GM19395 (cell line): Measurements from ENCODE around the gene BNC2.

Experiments used
- ATAC-seq: cut with Tn5 transposase; IDR thresholded peaks from one replicate; pipeline ENCODE4 v1.9.1; 2021; ENCODE audit warnings: mild to moderate bottlenecking, moderate library complexity; ENCODE audit not compliant: unreplicated experiment

The BNC2 gene

GRCh38 chr9:16719921-16720320, 150.5 kb downstream of the BNC2 start:
- no peak for ATAC-seq

- ATAC-seq: no peak
Measured at GRCh38 chr9:16718952-16719351, 151.5 kb downstream of the BNC2 start.

GRCh38 chr9:16718296-16718695, 152.2 kb downstream of the BNC2 start:
- ATAC-seq: no peak

GRCh38 chr9:16716601-16717000, 153.9 kb downstream of the BNC2 start:
- no peak for ATAC-seq

- no peak for ATAC-seq
Measured at GRCh38 chr9:16715404-16715803, 155.1 kb downstream of the BNC2 start.

- no peak for ATAC-seq
Measured at GRCh38 chr9:16712787-16713186, 157.7 kb downstream of the BNC2 start.

- no peak for ATAC-seq
Measured at GRCh38 chr9:16710888-16711287, 159.6 kb downstream of the BNC2 start.

GRCh38 chr9:16709924-16710323, 160.5 kb downstream of the BNC2 start:
- ATAC-seq: no peak

- ATAC-seq: no peak
Measured at GRCh38 chr9:16708656-16709435, 161.6 kb downstream of the BNC2 start.

GRCh38 chr9:16705111-16705604, 165.3 kb downstream of the BNC2 start:
- no peak for ATAC-seq

GRCh38 chr9:16704116-16705110, 166.1 kb downstream of the BNC2 start:
- no peak for ATAC-seq

GRCh38 chr9:16701347-16701746, 169.1 kb downstream of the BNC2 start:
- no peak for ATAC-seq

- ATAC-seq: no peak
Measured at GRCh38 chr9:16693616-16694015, 176.9 kb downstream of the BNC2 start.

GRCh38 chr9:16690628-16691027, 179.8 kb downstream of the BNC2 start:
- ATAC-seq: no peak

- ATAC-seq: no peak
Measured at GRCh38 chr9:16690205-16690604, 180.3 kb downstream of the BNC2 start.

- ATAC-seq: no peak
Measured at GRCh38 chr9:16689351-16689938, 181.0 kb downstream of the BNC2 start.

- no peak for ATAC-seq
Measured at GRCh38 chr9:16688814-16689213, 181.7 kb downstream of the BNC2 start.

GRCh38 chr9:16687678-16688369, 182.6 kb downstream of the BNC2 start:
- ATAC-seq: no peak

GRCh38 chr9:16683326-16683725, 187.1 kb downstream of the BNC2 start:
- no peak for ATAC-seq

GRCh38 chr9:16682273-16682672, 188.2 kb downstream of the BNC2 start:
- ATAC-seq: no peak

GRCh38 chr9:16681652-16681987, 188.8 kb downstream of the BNC2 start:
- ATAC-seq: no peak
